Measurements from ENCODE around the gene CFTR.

The CFTR gene

GRCh38 chr7:117654780-117655179, 175.0 kb downstream of the CFTR start:
- Histone ChIP-seq H3K27me3 (ENCODE audit: low read depth, low read length) (no peaks in the 10 kb centered on the region), H3K4me1 (ENCODE audit: control insufficient read depth in 1 of 2, insufficient read depth in 2 of 2, low read length in 2 of 2) (no peaks in the 10 kb centered on the region)

GRCh38 chr7:117656806-117657205, 177.0 kb downstream of the CFTR start:
- Histone ChIP-seq H3K36me3 (ENCODE audit: control insufficient read depth in 1 of 2, insufficient read depth in 2 of 2, low read length in 2 of 2) (no peaks in the 10 kb centered on the region), H3K4me3 (ENCODE audit: low read depth in 1 of 2, low read length in 2 of 2) (no peak overlapping the region), H3K27me3 (ENCODE audit: low read depth, low read length) (no peaks in the 10 kb centered on the region), H3K9me3 (ENCODE audit: control insufficient read depth in 1 of 2, low read length in 2 of 2) (no peaks in the 10 kb centered on the region), H3K4me1 (ENCODE audit: control insufficient read depth in 1 of 2, insufficient read depth in 2 of 2, low read length in 2 of 2) (no peaks in the 10 kb centered on the region), H3K27ac (ENCODE audit: low read length) (no peak overlapping the region)

More at GRCh38 chr7:117654780-117655179, 175.0 kb downstream of the CFTR start:
- no peaks in the 10 kb centered on the region for H3K9me3 ChIP-seq (ENCODE audit: control insufficient read depth in 1 of 2, low read length in 2 of 2)
- no peak overlapping the region for H3K27ac ChIP-seq (ENCODE audit: low read length)
- no peaks in the 10 kb centered on the region for H3K36me3 ChIP-seq (ENCODE audit: control insufficient read depth in 1 of 2, insufficient read depth in 2 of 2, low read length in 2 of 2)
- no peak overlapping the region for H3K4me3 ChIP-seq (ENCODE audit: low read depth in 1 of 2, low read length in 2 of 2)

- Histone ChIP-seq H3K4me1 (ENCODE audit: control insufficient read depth in 1 of 2, insufficient read depth in 2 of 2, low read length in 2 of 2) (no peaks in the 10 kb centered on the region), H3K36me3 (ENCODE audit: control insufficient read depth in 1 of 2, insufficient read depth in 2 of 2, low read length in 2 of 2) (no peaks in the 10 kb centered on the region), H3K4me3 (ENCODE audit: low read depth in 1 of 2, low read length in 2 of 2) (no peak overlapping the region), H3K9me3 (ENCODE audit: control insufficient read depth in 1 of 2, low read length in 2 of 2) (no peaks in the 10 kb centered on the region), H3K27me3 (ENCODE audit: low read depth, low read length) (no peaks in the 10 kb centered on the region), H3K27ac (ENCODE audit: low read length) (no peak overlapping the region)
Measured at GRCh38 chr7:117659531-117660011, 179.7 kb downstream of the CFTR start.

GRCh38 chr7:117661328-117661727, 181.5 kb downstream of the CFTR start:
- Histone ChIP-seq H3K27me3 (ENCODE audit: low read depth, low read length) (no peaks in the 10 kb centered on the region), H3K4me1 (ENCODE audit: control insufficient read depth in 1 of 2, insufficient read depth in 2 of 2, low read length in 2 of 2) (no peaks in the 10 kb centered on the region), H3K4me3 (ENCODE audit: low read depth in 1 of 2, low read length in 2 of 2) (no peak overlapping the region), H3K36me3 (ENCODE audit: control insufficient read depth in 1 of 2, insufficient read depth in 2 of 2, low read length in 2 of 2) (no peaks in the 10 kb centered on the region), H3K27ac (ENCODE audit: low read length) (no peak overlapping the region), H3K9me3 (ENCODE audit: control insufficient read depth in 1 of 2, low read length in 2 of 2) (no peaks in the 10 kb centered on the region)

GRCh38 chr7:117664047-117664446, 184.2 kb downstream of the CFTR start:
- no peaks in the 10 kb centered on the region for H3K36me3 ChIP-seq (ENCODE audit: control insufficient read depth in 1 of 2, insufficient read depth in 2 of 2, low read length in 2 of 2)
- no peaks in the 10 kb centered on the region for H3K27me3 ChIP-seq (ENCODE audit: low read depth, low read length)
- H3K27ac ChIP-seq (ENCODE audit: low read length) = no peak overlapping the region
- H3K4me1 ChIP-seq (ENCODE audit: control insufficient read depth in 1 of 2, insufficient read depth in 2 of 2, low read length in 2 of 2) = no peaks in the 10 kb centered on the region
- H3K4me3 ChIP-seq (ENCODE audit: low read depth in 1 of 2, low read length in 2 of 2) = no peak overlapping the region
- no peaks in the 10 kb centered on the region for H3K9me3 ChIP-seq (ENCODE audit: control insufficient read depth in 1 of 2, low read length in 2 of 2)

GRCh38 chr7:117665368-117665767, 185.5 kb downstream of the CFTR start:
- Histone ChIP-seq H3K36me3 (ENCODE audit: control insufficient read depth in 1 of 2, insufficient read depth in 2 of 2, low read length in 2 of 2) (no peaks in the 10 kb centered on the region), H3K9me3 (ENCODE audit: control insufficient read depth in 1 of 2, low read length in 2 of 2) (no peaks in the 10 kb centered on the region), H3K27ac (ENCODE audit: low read length) (no peak overlapping the region), H3K27me3 (ENCODE audit: low read depth, low read length) (no peaks in the 10 kb centered on the region), H3K4me1 (ENCODE audit: control insufficient read depth in 1 of 2, insufficient read depth in 2 of 2, low read length in 2 of 2) (no peaks in the 10 kb centered on the region), H3K4me3 (ENCODE audit: low read depth in 1 of 2, low read length in 2 of 2) (no peak overlapping the region)

- no peak overlapping the region for H3K27ac ChIP-seq (ENCODE audit: low read length)
- H3K27me3 ChIP-seq (ENCODE audit: low read depth, low read length) = no peaks in the 10 kb centered on the region
- no peak overlapping the region for H3K4me3 ChIP-seq (ENCODE audit: low read depth in 1 of 2, low read length in 2 of 2)
- no peaks in the 10 kb centered on the region for H3K36me3 ChIP-seq (ENCODE audit: control insufficient read depth in 1 of 2, insufficient read depth in 2 of 2, low read length in 2 of 2)
- no peaks in the 10 kb centered on the region for H3K4me1 ChIP-seq (ENCODE audit: control insufficient read depth in 1 of 2, insufficient read depth in 2 of 2, low read length in 2 of 2)
- H3K9me3 ChIP-seq (ENCODE audit: control insufficient read depth in 1 of 2, low read length in 2 of 2) = no peaks in the 10 kb centered on the region
Measured at GRCh38 chr7:117666031-117666430, 186.2 kb downstream of the CFTR start.

GRCh38 chr7:117666689-117667088, 186.9 kb downstream of the CFTR start:
- no peaks in the 10 kb centered on the region for H3K36me3 ChIP-seq (ENCODE audit: control insufficient read depth in 1 of 2, insufficient read depth in 2 of 2, low read length in 2 of 2)
- no peaks in the 10 kb centered on the region for H3K9me3 ChIP-seq (ENCODE audit: control insufficient read depth in 1 of 2, low read length in 2 of 2)
- H3K4me3 ChIP-seq (ENCODE audit: low read depth in 1 of 2, low read length in 2 of 2) = no peak overlapping the region
- no peaks in the 10 kb centered on the region for H3K4me1 ChIP-seq (ENCODE audit: control insufficient read depth in 1 of 2, insufficient read depth in 2 of 2, low read length in 2 of 2)
- H3K27me3 ChIP-seq (ENCODE audit: low read depth, low read length) = no peaks in the 10 kb centered on the region
- H3K27ac ChIP-seq (ENCODE audit: low read length) = no peak overlapping the region

- H3K9me3 ChIP-seq (ENCODE audit: control insufficient read depth in 1 of 2, low read length in 2 of 2) = no peaks in the 10 kb centered on the region
- H3K4me1 ChIP-seq (ENCODE audit: control insufficient read depth in 1 of 2, insufficient read depth in 2 of 2, low read length in 2 of 2) = no peaks in the 10 kb centered on the region
- H3K27me3 ChIP-seq (ENCODE audit: low read depth, low read length) = no peaks in the 10 kb centered on the region
- no peak overlapping the region for H3K27ac ChIP-seq (ENCODE audit: low read length)
- no peaks in the 10 kb centered on the region for H3K36me3 ChIP-seq (ENCODE audit: control insufficient read depth in 1 of 2, insufficient read depth in 2 of 2, low read length in 2 of 2)
- no peak overlapping the region for H3K4me3 ChIP-seq (ENCODE audit: low read depth in 1 of 2, low read length in 2 of 2)
Measured at GRCh38 chr7:117667456-117667855, 187.6 kb downstream of the CFTR start.

- Histone ChIP-seq H3K27me3 (ENCODE audit: low read depth, low read length) (no peaks in the 10 kb centered on the region), H3K9me3 (ENCODE audit: control insufficient read depth in 1 of 2, low read length in 2 of 2) (no peaks in the 10 kb centered on the region), H3K4me3 (ENCODE audit: low read depth in 1 of 2, low read length in 2 of 2) (no peak overlapping the region), H3K27ac (ENCODE audit: low read length) (no peak overlapping the region), H3K4me1 (ENCODE audit: control insufficient read depth in 1 of 2, insufficient read depth in 2 of 2, low read length in 2 of 2) (no peaks in the 10 kb centered on the region), H3K36me3 (ENCODE audit: control insufficient read depth in 1 of 2, insufficient read depth in 2 of 2, low read length in 2 of 2) (no peaks in the 10 kb centered on the region)
Measured at GRCh38 chr7:117669818-117670217, 190.0 kb downstream of the CFTR start.

GRCh38 chr7:117672453-117672852, 192.6 kb downstream of the CFTR start:
- Histone ChIP-seq H3K9me3 (ENCODE audit: control insufficient read depth in 1 of 2, low read length in 2 of 2) (no peaks in the 10 kb centered on the region), H3K27ac (ENCODE audit: low read length) (no peak overlapping the region), H3K27me3 (ENCODE audit: low read depth, low read length) (no peaks in the 10 kb centered on the region), H3K4me3 (ENCODE audit: low read depth in 1 of 2, low read length in 2 of 2) (no peak overlapping the region), H3K36me3 (ENCODE audit: control insufficient read depth in 1 of 2, insufficient read depth in 2 of 2, low read length in 2 of 2) (no peaks in the 10 kb centered on the region), H3K4me1 (ENCODE audit: control insufficient read depth in 1 of 2, insufficient read depth in 2 of 2, low read length in 2 of 2) (no peaks in the 10 kb centered on the region)

GRCh38 chr7:117673367-117673766, 193.5 kb downstream of the CFTR start:
- Histone ChIP-seq H3K9me3 (ENCODE audit: control insufficient read depth in 1 of 2, low read length in 2 of 2) (no peaks in the 10 kb centered on the region), H3K27ac (ENCODE audit: low read length) (no peak overlapping the region), H3K36me3 (ENCODE audit: control insufficient read depth in 1 of 2, insufficient read depth in 2 of 2, low read length in 2 of 2) (no peaks in the 10 kb centered on the region), H3K27me3 (ENCODE audit: low read depth, low read length) (no peaks in the 10 kb centered on the region), H3K4me1 (ENCODE audit: control insufficient read depth in 1 of 2, insufficient read depth in 2 of 2, low read length in 2 of 2) (no peaks in the 10 kb centered on the region), H3K4me3 (ENCODE audit: low read depth in 1 of 2, low read length in 2 of 2) (no peak overlapping the region)
